ENCODE measurements around the gene HBA2. TPM values are rescaled to one million over a fixed set of nuclear protein-coding genes. Genes with fewer than 3 reads are reported as not detected.
"Not testable (repeated sequence)": the region's sequence is repeated elsewhere in the genome, so short reads cannot be mapped to it uniquely, and the experiment has no call there.

The HBA2 gene
- 0.33 TPM in 1 of 2 replicates, not detected in the other for total RNA-seq

- peaks cover 15% of the 10 kb centered on the region for H3K4me1 Mint-ChIP-seq
- DNase-seq; H3K9me3 Mint-ChIP-seq; intact Hi-C loops (cut with micrococcal nuclease); H3K36me3 Mint-ChIP-seq (ENCODE audit: low read depth): not testable (repeated sequence)
- peak within 1 kb of the TSS; percentile 66 for H3K27ac Mint-ChIP-seq
- H3K4me3 Mint-ChIP-seq, result peak within 1 kb of the TSS; percentile 28
- peaks cover 60% of the 10 kb centered on the region for H3K27me3 Mint-ChIP-seq
Observed at GRCh38 chr16:172374-172941, at the start of gene HBA2. Gene HBA2 (plus strand): TSS chr16:172876. CDS start chr16:172913, 37 bp downstream.

GRCh38 chr16:123558-124350 lies 48.9 kb upstream of the HBA2 start:
- H3K4me3 Mint-ChIP-seq; H3K9me3 Mint-ChIP-seq; H3K36me3 Mint-ChIP-seq (ENCODE audit: low read depth); H3K27ac Mint-ChIP-seq; DNase-seq; H3K27me3 Mint-ChIP-seq; H3K4me1 Mint-ChIP-seq; intact Hi-C loops (cut with micrococcal nuclease): not testable (repeated sequence)

GRCh38 chr16:125011-125410 lies 47.7 kb upstream of the HBA2 start:
- H3K9me3 Mint-ChIP-seq, result no peaks in the 10 kb centered on the region
- H3K4me3 Mint-ChIP-seq, result no peak overlapping the region
- H3K27ac Mint-ChIP-seq, result no peak overlapping the region
- H3K36me3 Mint-ChIP-seq (ENCODE audit: low read depth), result peaks cover 5% of the 10 kb centered on the region
- H3K4me1 Mint-ChIP-seq, result peaks cover 6% of the 10 kb centered on the region
- H3K27me3 Mint-ChIP-seq, result no peaks in the 10 kb centered on the region
- intact Hi-C loops (cut with micrococcal nuclease), result no loop called here
- DNase-seq, result no peak

GRCh38 chr16:129075-129474 lies 43.6 kb upstream of the HBA2 start:
- no peak overlapping the region for H3K4me3 Mint-ChIP-seq
- H3K27ac Mint-ChIP-seq, result no peak overlapping the region
- H3K27me3 Mint-ChIP-seq, result no peaks in the 10 kb centered on the region
- intact Hi-C loops (cut with micrococcal nuclease), result no loop called here
- H3K4me1 Mint-ChIP-seq, result peaks cover 12% of the 10 kb centered on the region
- no peak for DNase-seq
- H3K9me3 Mint-ChIP-seq, result no peaks in the 10 kb centered on the region
- no peaks in the 10 kb centered on the region for H3K36me3 Mint-ChIP-seq (ENCODE audit: low read depth)

- Mint-ChIP-seq H3K4me3 (no peak overlapping the region), H3K36me3 (ENCODE audit: low read depth) (peaks cover 2% of the 10 kb centered on the region), H3K4me1 (peaks cover 17% of the 10 kb centered on the region), H3K9me3 (no peaks in the 10 kb centered on the region), H3K27me3 (no peaks in the 10 kb centered on the region), H3K27ac (no peak overlapping the region)
- DNase-seq, result no peak
- intact Hi-C loops (cut with micrococcal nuclease), result no loop called here
Observed at GRCh38 chr16:130533-131173, 42.0 kb upstream of the HBA2 start.

GRCh38 chr16:132120-132519 lies 40.6 kb upstream of the HBA2 start:
- Mint-ChIP-seq H3K4me1 (peaks cover 20% of the 10 kb centered on the region), H3K27ac (peak overlapping the region; percentile 47)

GRCh38 chr16:133716-134115 lies 39.0 kb upstream of the HBA2 start:
- intact Hi-C loops (cut with micrococcal nuclease), result no loop called here
- DNase-seq, result no peak
- Mint-ChIP-seq H3K4me1 (peaks cover 22% of the 10 kb centered on the region), H3K27me3 (no peaks in the 10 kb centered on the region), H3K36me3 (ENCODE audit: low read depth) (peaks cover 9% of the 10 kb centered on the region), H3K4me3 (no peak overlapping the region), H3K9me3 (no peaks in the 10 kb centered on the region), H3K27ac (no peak overlapping the region)

More at GRCh38 chr16:132120-132519, 40.6 kb upstream of the HBA2 start:
- Mint-ChIP-seq H3K36me3 (ENCODE audit: low read depth) (peaks cover 6% of the 10 kb centered on the region), H3K4me3 (no peak overlapping the region), H3K9me3 (no peaks in the 10 kb centered on the region), H3K27me3 (no peaks in the 10 kb centered on the region)
- DNase-seq, result no peak
- intact Hi-C loops (cut with micrococcal nuclease), result no loop called here

- peaks cover 9% of the 10 kb centered on the region for H3K36me3 Mint-ChIP-seq (ENCODE audit: low read depth)
- intact Hi-C loops (cut with micrococcal nuclease), result no loop called here
- H3K4me1 Mint-ChIP-seq, result peaks cover 13% of the 10 kb centered on the region
- H3K27ac Mint-ChIP-seq, result peak overlapping the region; percentile 69
- H3K9me3 Mint-ChIP-seq, result no peaks in the 10 kb centered on the region
- peak overlapping the region; percentile 88 for H3K4me3 Mint-ChIP-seq
- DNase-seq, result peak; percentile 80
- H3K27me3 Mint-ChIP-seq, result no peaks in the 10 kb centered on the region
Observed at GRCh38 chr16:138049-138417, 34.6 kb upstream of the HBA2 start.

GRCh38 chr16:140175-140857 lies 32.4 kb upstream of the HBA2 start:
- Mint-ChIP-seq H3K27me3 (peaks cover 4% of the 10 kb centered on the region), H3K36me3 (ENCODE audit: low read depth) (peaks cover 9% of the 10 kb centered on the region), H3K27ac (no peak overlapping the region), H3K4me3 (no peak overlapping the region), H3K4me1 (peaks cover 6% of the 10 kb centered on the region), H3K9me3 (no peaks in the 10 kb centered on the region)
- intact Hi-C loops (cut with micrococcal nuclease), result no loop called here
- DNase-seq, result no peak

GRCh38 chr16:142405-142967 lies 30.2 kb upstream of the HBA2 start:
- DNase-seq, result no peak
- H3K27me3 Mint-ChIP-seq, result peaks cover 4% of the 10 kb centered on the region
- no peak overlapping the region for H3K4me3 Mint-ChIP-seq
- H3K4me1 Mint-ChIP-seq, result peaks cover 2% of the 10 kb centered on the region
- H3K36me3 Mint-ChIP-seq (ENCODE audit: low read depth), result peaks cover 3% of the 10 kb centered on the region
- H3K9me3 Mint-ChIP-seq, result no peaks in the 10 kb centered on the region
- intact Hi-C loops (cut with micrococcal nuclease), result no loop called here
- H3K27ac Mint-ChIP-seq, result no peak overlapping the region

- Mint-ChIP-seq H3K27ac (no peak overlapping the region), H3K4me3 (no peak overlapping the region), H3K4me1 (peaks cover 2% of the 10 kb centered on the region), H3K36me3 (ENCODE audit: low read depth) (peaks cover 3% of the 10 kb centered on the region), H3K27me3 (peaks cover 4% of the 10 kb centered on the region), H3K9me3 (no peaks in the 10 kb centered on the region)
- no peak for DNase-seq
- intact Hi-C loops (cut with micrococcal nuclease), result no loop called here
Observed at GRCh38 chr16:143047-143446, 29.6 kb upstream of the HBA2 start.

GRCh38 chr16:143456-143855 lies 29.2 kb upstream of the HBA2 start:
- intact Hi-C loops (cut with micrococcal nuclease), result no loop called here
- no peak overlapping the region for H3K27ac Mint-ChIP-seq
- H3K9me3 Mint-ChIP-seq, result no peaks in the 10 kb centered on the region
- peaks cover 7% of the 10 kb centered on the region for H3K27me3 Mint-ChIP-seq
- no peak for DNase-seq
- no peak overlapping the region for H3K4me3 Mint-ChIP-seq
- H3K4me1 Mint-ChIP-seq, result peaks cover 2% of the 10 kb centered on the region
- H3K36me3 Mint-ChIP-seq (ENCODE audit: low read depth), result peaks cover 3% of the 10 kb centered on the region

- no peak overlapping the region for H3K4me3 Mint-ChIP-seq
- no peaks in the 10 kb centered on the region for H3K36me3 Mint-ChIP-seq (ENCODE audit: low read depth)
- no peak for DNase-seq
- H3K27ac Mint-ChIP-seq, result no peak overlapping the region
- intact Hi-C loops (cut with micrococcal nuclease), result no loop called here
- H3K4me1 Mint-ChIP-seq, result no peaks in the 10 kb centered on the region
- H3K9me3 Mint-ChIP-seq, result no peaks in the 10 kb centered on the region
- peaks cover 13% of the 10 kb centered on the region for H3K27me3 Mint-ChIP-seq
Observed at GRCh38 chr16:144797-145252, 27.9 kb upstream of the HBA2 start.
